Measurements from ENCODE around the gene MACF1.

Gene MACF1

DNA sequence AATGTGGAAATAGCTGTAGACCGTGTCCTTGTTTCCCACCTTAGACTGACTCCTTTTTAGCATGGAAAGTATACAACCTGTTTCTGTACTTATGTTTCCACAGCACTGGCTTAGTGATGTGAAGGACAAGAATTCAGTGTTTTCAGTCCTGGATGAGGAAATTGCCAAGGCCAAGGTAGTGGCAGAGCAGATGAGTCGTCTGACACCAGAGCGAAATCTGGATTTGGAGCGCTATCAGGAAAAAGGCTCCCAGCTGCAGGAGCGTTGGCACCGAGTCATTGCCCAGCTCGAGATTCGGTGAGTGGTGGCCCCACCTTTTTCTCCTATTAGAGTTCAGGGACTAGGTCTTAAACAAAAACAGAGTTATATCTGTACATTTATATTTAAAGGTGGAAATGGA, 112.6 kb downstream of the MACF1 start:
- H3K36me3 ChIP-seq (ENCODE audit: control insufficient read depth, insufficient read depth, low read length): peaks cover 91% of the 10 kb centered on the region
- H3K4me3 ChIP-seq (ENCODE audit: low read depth, low read length): no peak overlapping the region
- no peaks in the 10 kb centered on the region for H3K9me3 ChIP-seq (ENCODE audit: control insufficient read depth, insufficient read depth, low read length)
- no peaks in the 10 kb centered on the region for H3K27me3 ChIP-seq (ENCODE audit: control insufficient read depth, insufficient read depth, low read length)
- H3K9ac ChIP-seq (ENCODE audit: low read depth, low read length): no peak overlapping the region
- H3K4me1 ChIP-seq (ENCODE audit: control insufficient read depth, insufficient read depth, low read length): no peaks in the 10 kb centered on the region
- no peak overlapping the region for H3K27ac ChIP-seq (ENCODE audit: low read depth, low read length)

GRCh38 chr1:39317910-39318633, 113.6 kb downstream of the MACF1 start:
- H3K36me3 ChIP-seq (ENCODE audit: control insufficient read depth, insufficient read depth, low read length): peaks cover 92% of the 10 kb centered on the region
- H3K9ac ChIP-seq (ENCODE audit: low read depth, low read length): no peak overlapping the region

DNA sequence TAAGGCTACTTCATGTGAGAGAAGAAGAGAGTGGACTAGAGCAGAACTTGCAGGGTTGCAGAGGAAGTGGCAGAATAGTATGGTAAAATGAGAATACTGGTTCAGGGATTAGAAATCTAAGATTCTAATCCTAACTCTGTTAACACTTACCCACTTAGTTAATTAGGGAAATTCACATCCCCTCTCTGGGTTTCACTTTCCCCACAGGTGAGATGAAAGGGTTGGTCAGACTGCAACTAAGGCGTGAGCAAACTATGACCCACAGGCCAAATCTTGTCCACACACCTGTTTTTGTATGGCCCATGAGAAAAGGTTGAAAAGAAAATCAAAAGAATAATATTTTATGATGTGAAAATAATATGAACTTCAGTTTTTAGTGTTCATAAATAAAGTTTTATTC, 117.5 kb downstream of the MACF1 start:
- no peak overlapping the region for H3K9ac ChIP-seq (ENCODE audit: low read depth, low read length)
- H3K27ac ChIP-seq (ENCODE audit: low read depth, low read length): no peak overlapping the region
- H3K27me3 ChIP-seq (ENCODE audit: control insufficient read depth, insufficient read depth, low read length): no peaks in the 10 kb centered on the region
- no peak overlapping the region for H3K4me3 ChIP-seq (ENCODE audit: low read depth, low read length)
- no peaks in the 10 kb centered on the region for H3K4me1 ChIP-seq (ENCODE audit: control insufficient read depth, insufficient read depth, low read length)
- H3K36me3 ChIP-seq (ENCODE audit: control insufficient read depth, insufficient read depth, low read length): peaks cover 100% of the 10 kb centered on the region
- no peaks in the 10 kb centered on the region for H3K9me3 ChIP-seq (ENCODE audit: control insufficient read depth, insufficient read depth, low read length)

More at GRCh38 chr1:39317910-39318633, 113.6 kb downstream of the MACF1 start:
- Histone ChIP-seq H3K9me3 (ENCODE audit: control insufficient read depth, insufficient read depth, low read length) (no peaks in the 10 kb centered on the region), H3K4me1 (ENCODE audit: control insufficient read depth, insufficient read depth, low read length) (no peaks in the 10 kb centered on the region), H3K4me3 (ENCODE audit: low read depth, low read length) (no peak overlapping the region), H3K27me3 (ENCODE audit: control insufficient read depth, insufficient read depth, low read length) (no peaks in the 10 kb centered on the region), H3K27ac (ENCODE audit: low read depth, low read length) (no peak overlapping the region)

- Histone ChIP-seq H3K27me3 (ENCODE audit: control insufficient read depth, insufficient read depth, low read length) (no peaks in the 10 kb centered on the region), H3K27ac (ENCODE audit: low read depth, low read length) (no peak overlapping the region), H3K36me3 (ENCODE audit: control insufficient read depth, insufficient read depth, low read length) (peaks cover 100% of the 10 kb centered on the region), H3K9me3 (ENCODE audit: control insufficient read depth, insufficient read depth, low read length) (no peaks in the 10 kb centered on the region), H3K4me3 (ENCODE audit: low read depth, low read length) (no peak overlapping the region), H3K4me1 (ENCODE audit: control insufficient read depth, insufficient read depth, low read length) (no peaks in the 10 kb centered on the region), H3K9ac (ENCODE audit: low read depth, low read length) (no peak overlapping the region)
Observed at GRCh38 chr1:39322431-39322830, 117.9 kb downstream of the MACF1 start.

DNA sequence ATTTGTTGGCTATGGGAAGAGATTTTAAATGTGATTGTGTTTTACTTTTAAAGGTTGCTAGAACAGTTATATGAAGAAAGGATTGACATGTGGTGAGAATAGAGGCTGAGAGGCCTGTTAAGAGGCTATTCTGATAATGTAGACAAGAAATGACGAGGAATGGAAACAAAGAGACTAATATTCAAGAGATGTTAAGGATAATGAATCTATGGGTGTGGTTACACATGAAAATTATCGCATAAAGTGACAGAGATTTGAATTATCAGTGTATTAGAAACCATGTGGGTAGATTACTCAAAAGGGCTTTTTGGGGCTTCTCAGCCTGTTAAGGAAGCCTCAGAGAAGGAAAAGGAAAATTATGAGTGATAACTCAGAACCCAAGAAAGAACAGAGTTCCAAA, 120.4 kb downstream of the MACF1 start:
- no peak overlapping the region for H3K9ac ChIP-seq (ENCODE audit: low read depth, low read length)
- no peaks in the 10 kb centered on the region for H3K9me3 ChIP-seq (ENCODE audit: control insufficient read depth, insufficient read depth, low read length)
- H3K4me1 ChIP-seq (ENCODE audit: control insufficient read depth, insufficient read depth, low read length): no peaks in the 10 kb centered on the region
- no peak overlapping the region for H3K4me3 ChIP-seq (ENCODE audit: low read depth, low read length)
- H3K27ac ChIP-seq (ENCODE audit: low read depth, low read length): no peak overlapping the region
- peaks cover 100% of the 10 kb centered on the region for H3K36me3 ChIP-seq (ENCODE audit: control insufficient read depth, insufficient read depth, low read length)
- no peaks in the 10 kb centered on the region for H3K27me3 ChIP-seq (ENCODE audit: control insufficient read depth, insufficient read depth, low read length)

DNA sequence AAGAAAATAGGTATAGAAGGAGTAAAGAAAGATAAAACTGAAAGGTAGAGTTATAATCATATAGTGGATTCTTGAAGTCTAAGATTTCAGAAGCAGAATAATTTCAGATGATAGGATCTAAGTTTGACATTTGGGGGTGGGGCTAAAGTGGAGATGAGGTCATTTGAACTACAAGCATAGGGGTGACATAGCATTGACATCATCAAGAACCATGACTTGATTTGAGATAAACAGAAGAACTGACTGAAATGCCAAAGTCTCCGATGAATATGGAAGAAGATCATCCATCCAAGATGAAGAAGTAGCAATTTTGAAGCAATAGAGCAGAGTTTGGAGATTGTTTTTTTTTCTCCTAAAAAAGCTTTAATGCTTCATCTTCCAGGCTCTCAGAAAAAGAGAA, 122.3 kb downstream of the MACF1 start:
- Histone ChIP-seq H3K9me3 (ENCODE audit: control insufficient read depth, insufficient read depth, low read length) (no peaks in the 10 kb centered on the region), H3K4me1 (ENCODE audit: control insufficient read depth, insufficient read depth, low read length) (no peaks in the 10 kb centered on the region), H3K36me3 (ENCODE audit: control insufficient read depth, insufficient read depth, low read length) (peaks cover 99% of the 10 kb centered on the region), H3K9ac (ENCODE audit: low read depth, low read length) (no peak overlapping the region), H3K27ac (ENCODE audit: low read depth, low read length) (no peak overlapping the region), H3K27me3 (ENCODE audit: control insufficient read depth, insufficient read depth, low read length) (no peaks in the 10 kb centered on the region), H3K4me3 (ENCODE audit: low read depth, low read length) (no peak overlapping the region)

- Histone ChIP-seq H3K4me1 (ENCODE audit: control insufficient read depth, insufficient read depth, low read length) (no peaks in the 10 kb centered on the region), H3K9me3 (ENCODE audit: control insufficient read depth, insufficient read depth, low read length) (no peaks in the 10 kb centered on the region), H3K27me3 (ENCODE audit: control insufficient read depth, insufficient read depth, low read length) (no peaks in the 10 kb centered on the region), H3K9ac (ENCODE audit: low read depth, low read length) (no peak overlapping the region), H3K4me3 (ENCODE audit: low read depth, low read length) (no peak overlapping the region), H3K27ac (ENCODE audit: low read depth, low read length) (no peak overlapping the region), H3K36me3 (ENCODE audit: control insufficient read depth, insufficient read depth, low read length) (peaks cover 99% of the 10 kb centered on the region)
Observed at GRCh38 chr1:39328095-39328494, 123.6 kb downstream of the MACF1 start.

GRCh38 chr1:39328586-39329121, 124.2 kb downstream of the MACF1 start:
- H3K9ac ChIP-seq (ENCODE audit: low read depth, low read length): no peak overlapping the region
- H3K27ac ChIP-seq (ENCODE audit: low read depth, low read length): no peak overlapping the region
- H3K36me3 ChIP-seq (ENCODE audit: control insufficient read depth, insufficient read depth, low read length): peaks cover 99% of the 10 kb centered on the region
- H3K27me3 ChIP-seq (ENCODE audit: control insufficient read depth, insufficient read depth, low read length): no peaks in the 10 kb centered on the region
- no peaks in the 10 kb centered on the region for H3K9me3 ChIP-seq (ENCODE audit: control insufficient read depth, insufficient read depth, low read length)
- H3K4me3 ChIP-seq (ENCODE audit: low read depth, low read length): no peak overlapping the region
- H3K4me1 ChIP-seq (ENCODE audit: control insufficient read depth, insufficient read depth, low read length): no peaks in the 10 kb centered on the region

DNA sequence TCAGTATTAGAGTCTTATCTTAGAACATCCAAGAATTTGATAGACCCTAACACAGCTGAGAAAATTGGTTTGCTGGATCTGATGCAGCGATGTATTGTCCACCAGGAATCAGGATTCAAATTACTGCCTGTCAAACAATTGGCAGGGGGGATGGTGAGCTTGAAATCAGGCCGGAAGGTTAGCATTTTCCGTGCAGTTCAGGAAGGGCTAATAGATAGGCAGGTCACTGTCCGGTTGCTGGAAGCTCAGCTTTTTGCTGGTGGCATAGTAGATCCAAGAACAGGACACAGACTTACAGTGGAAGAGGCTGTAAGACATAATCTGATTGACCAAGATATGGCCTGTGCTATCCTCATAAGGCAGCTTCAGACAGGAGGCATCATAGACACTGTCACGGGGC, 127.2 kb downstream of the MACF1 start:
- Histone ChIP-seq H3K9ac (ENCODE audit: low read depth, low read length) (no peak overlapping the region), H3K4me3 (ENCODE audit: low read depth, low read length) (no peak overlapping the region), H3K9me3 (ENCODE audit: control insufficient read depth, insufficient read depth, low read length) (no peaks in the 10 kb centered on the region), H3K27me3 (ENCODE audit: control insufficient read depth, insufficient read depth, low read length) (no peaks in the 10 kb centered on the region), H3K27ac (ENCODE audit: low read depth, low read length) (no peak overlapping the region), H3K36me3 (ENCODE audit: control insufficient read depth, insufficient read depth, low read length) (peaks cover 91% of the 10 kb centered on the region), H3K4me1 (ENCODE audit: control insufficient read depth, insufficient read depth, low read length) (no peaks in the 10 kb centered on the region)

DNA sequence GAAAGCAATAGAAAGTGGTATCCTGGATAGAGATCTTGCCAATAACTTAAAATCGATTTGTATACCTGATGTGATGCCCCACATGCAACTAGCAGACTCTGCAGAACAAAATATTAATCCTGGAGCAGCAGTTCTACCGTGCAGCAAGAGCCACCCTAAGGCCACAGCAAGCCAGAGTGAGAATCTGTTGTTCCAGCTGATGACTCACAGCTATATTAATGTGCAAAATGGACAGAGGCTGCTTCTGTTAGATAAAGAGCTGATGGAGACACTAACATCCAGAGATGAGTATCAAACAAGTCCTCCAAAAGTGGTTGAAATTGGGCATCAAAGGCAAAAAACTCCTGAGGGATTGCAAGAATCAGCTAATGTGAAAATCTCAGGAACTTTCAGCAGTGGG, 127.8 kb downstream of the MACF1 start:
- no peak overlapping the region for H3K4me3 ChIP-seq (ENCODE audit: low read depth, low read length)
- no peaks in the 10 kb centered on the region for H3K4me1 ChIP-seq (ENCODE audit: control insufficient read depth, insufficient read depth, low read length)
- no peaks in the 10 kb centered on the region for H3K27me3 ChIP-seq (ENCODE audit: control insufficient read depth, insufficient read depth, low read length)
- H3K36me3 ChIP-seq (ENCODE audit: control insufficient read depth, insufficient read depth, low read length): peaks cover 91% of the 10 kb centered on the region
- H3K9ac ChIP-seq (ENCODE audit: low read depth, low read length): no peak overlapping the region
- H3K27ac ChIP-seq (ENCODE audit: low read depth, low read length): no peak overlapping the region
- no peaks in the 10 kb centered on the region for H3K9me3 ChIP-seq (ENCODE audit: control insufficient read depth, insufficient read depth, low read length)

- Histone ChIP-seq H3K27ac (ENCODE audit: low read depth, low read length) (no peak overlapping the region), H3K36me3 (ENCODE audit: control insufficient read depth, insufficient read depth, low read length) (peaks cover 86% of the 10 kb centered on the region)
Observed at GRCh38 chr1:39332828-39333227, 128.3 kb downstream of the MACF1 start.

More at GRCh38 chr1:39332828-39333227, 128.3 kb downstream of the MACF1 start:
- no peaks in the 10 kb centered on the region for H3K9me3 ChIP-seq (ENCODE audit: control insufficient read depth, insufficient read depth, low read length)
- H3K4me1 ChIP-seq (ENCODE audit: control insufficient read depth, insufficient read depth, low read length): no peaks in the 10 kb centered on the region
- no peaks in the 10 kb centered on the region for H3K27me3 ChIP-seq (ENCODE audit: control insufficient read depth, insufficient read depth, low read length)
- no peak overlapping the region for H3K4me3 ChIP-seq (ENCODE audit: low read depth, low read length)
- H3K9ac ChIP-seq (ENCODE audit: low read depth, low read length): no peak overlapping the region
